ENCODE data around the gene HCK.

HCK gene

DNA sequence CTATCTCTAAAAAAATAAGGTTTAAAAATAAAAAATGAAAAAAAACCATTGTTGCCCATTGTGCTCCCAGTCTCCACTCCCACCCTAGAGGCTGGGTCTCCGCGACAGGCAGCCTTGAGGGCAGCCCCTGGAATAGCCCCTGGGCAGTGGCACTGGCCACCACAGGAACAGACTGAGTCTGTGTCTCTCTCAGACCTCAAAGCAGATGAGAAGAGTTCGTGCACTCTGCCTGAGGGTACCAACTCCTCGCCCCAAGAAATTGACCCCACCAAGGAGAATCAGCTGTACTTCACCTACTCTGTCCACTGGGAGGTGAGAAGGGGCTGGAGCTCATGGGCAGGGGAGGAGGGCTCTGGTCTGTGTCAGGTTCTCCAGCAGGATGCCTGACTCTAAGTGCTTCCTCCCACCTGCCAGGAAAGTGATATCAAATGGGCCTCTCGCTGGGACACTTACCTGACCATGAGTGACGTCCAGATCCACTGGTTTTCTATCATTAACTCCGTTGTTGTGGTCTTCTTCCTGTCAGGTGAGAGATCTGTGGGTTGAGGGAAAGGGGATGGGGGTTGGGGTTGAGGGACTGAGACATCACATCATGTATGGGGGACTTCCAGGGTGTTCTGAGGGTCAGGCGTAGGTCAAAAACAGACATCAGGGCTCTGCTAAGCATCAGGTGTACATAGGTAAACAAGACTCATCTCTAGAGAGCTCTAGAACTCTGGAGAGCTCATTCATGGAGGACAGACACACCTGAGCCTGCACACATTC lies 93.0 kb downstream of the HCK start:
- no peak overlapping the region for H3K4me3 ChIP-seq (ENCODE audit: low read length)
- no peak for DNase-seq (ENCODE audit: low read depth)
- TF ChIP-seq, protein P1, sequence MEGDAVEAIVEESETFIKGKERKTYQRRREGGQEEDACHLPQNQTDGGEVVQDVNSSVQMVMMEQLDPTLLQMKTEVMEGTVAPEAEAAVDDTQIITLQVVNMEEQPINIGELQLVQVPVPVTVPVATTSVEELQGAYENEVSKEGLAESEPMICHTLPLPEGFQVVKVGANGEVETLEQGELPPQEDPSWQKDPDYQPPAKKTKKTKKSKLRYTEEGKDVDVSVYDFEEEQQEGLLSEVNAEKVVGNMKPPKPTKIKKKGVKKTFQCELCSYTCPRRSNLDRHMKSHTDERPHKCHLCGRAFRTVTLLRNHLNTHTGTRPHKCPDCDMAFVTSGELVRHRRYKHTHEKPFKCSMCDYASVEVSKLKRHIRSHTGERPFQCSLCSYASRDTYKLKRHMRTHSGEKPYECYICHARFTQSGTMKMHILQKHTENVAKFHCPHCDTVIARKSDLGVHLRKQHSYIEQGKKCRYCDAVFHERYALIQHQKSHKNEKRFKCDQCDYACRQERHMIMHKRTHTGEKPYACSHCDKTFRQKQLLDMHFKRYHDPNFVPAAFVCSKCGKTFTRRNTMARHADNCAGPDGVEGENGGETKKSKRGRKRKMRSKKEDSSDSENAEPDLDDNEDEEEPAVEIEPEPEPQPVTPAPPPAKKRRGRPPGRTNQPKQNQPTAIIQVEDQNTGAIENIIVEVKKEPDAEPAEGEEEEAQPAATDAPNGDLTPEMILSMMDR (conservative IDR thresholded peaks at IDR 0.05; ENCODE audit: low read length): no peak

DNA sequence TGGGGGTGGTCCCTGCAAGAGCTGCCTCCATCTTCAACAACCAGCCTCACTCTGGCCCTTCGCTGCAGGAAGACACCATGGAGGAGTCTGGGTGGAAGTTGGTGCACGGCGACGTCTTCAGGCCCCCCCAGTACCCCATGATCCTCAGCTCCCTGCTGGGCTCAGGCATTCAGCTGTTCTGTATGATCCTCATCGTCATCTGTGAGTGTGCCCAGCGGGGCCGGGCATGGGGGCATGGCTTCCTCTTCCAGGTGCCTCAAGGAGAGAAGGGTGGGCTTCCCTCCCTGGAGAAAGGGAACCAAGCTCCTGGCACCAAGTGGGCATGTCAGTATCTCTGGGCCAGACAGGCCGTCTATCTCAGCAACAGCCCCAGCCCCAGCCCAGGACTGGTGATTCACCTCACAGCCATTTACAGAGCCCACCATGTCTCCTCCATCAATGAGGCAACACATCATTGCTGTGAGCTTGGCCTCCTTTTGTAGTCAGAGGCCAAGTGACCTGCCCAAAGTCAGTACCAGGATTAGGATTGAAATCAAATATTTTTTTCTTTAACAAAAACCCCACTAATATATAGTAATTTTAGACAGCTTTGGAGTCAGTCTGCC lies 97.6 kb downstream of the HCK start:
- no peak for DNase-seq (ENCODE audit: low read depth)
- no peak overlapping the region for H3K4me3 ChIP-seq (ENCODE audit: low read length)
- TF ChIP-seq, protein P1 (conservative IDR thresholded peaks at IDR 0.05; ENCODE audit: low read length): no peak

DNA sequence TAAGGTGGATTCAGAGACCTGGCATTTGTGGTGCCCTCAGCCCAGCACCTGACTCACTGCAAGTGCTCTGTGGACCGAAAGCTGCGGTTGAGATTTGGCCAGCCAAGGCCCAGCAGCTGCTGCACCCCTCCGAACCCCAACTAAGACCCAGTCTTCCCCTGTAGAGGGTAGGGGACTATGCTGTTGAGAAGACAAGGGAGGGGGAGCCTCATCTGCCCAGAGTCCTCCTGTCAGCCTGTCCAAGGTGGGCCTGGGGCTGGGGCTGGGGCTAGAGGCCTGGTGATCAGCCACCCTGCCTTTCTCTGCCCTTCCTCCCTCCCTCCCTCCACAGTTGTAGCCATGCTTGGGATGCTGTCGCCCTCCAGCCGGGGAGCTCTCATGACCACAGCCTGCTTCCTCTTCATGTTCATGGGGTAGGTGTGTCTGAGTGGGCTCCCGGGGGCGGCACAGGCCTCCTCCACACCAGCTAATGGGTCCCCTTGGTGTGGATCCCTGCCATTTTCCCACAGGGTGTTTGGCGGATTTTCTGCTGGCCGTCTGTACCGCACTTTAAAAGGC lies 98.3 kb downstream of the HCK start:
- no peak overlapping the region for H3K4me3 ChIP-seq (ENCODE audit: low read length)
- TF ChIP-seq, protein P1 (conservative IDR thresholded peaks at IDR 0.05; ENCODE audit: low read length): no peak
- no peak for DNase-seq (ENCODE audit: low read depth)
